OCI-LY1 (cell line): Measurements from ENCODE around the gene ATF7IP.
A peak's percentile ranks its signal among the peaks of the same experiment; 100 is the strongest.

Source experiments
- H2AFZ ChIP-seq: fragments of 200-600 bp; sonication (generic), shearing (Covaris generic); 2 replicates; pipeline ENCODE4 v1.6.0; 2014; ENCODE audit warnings: antibody characterized with exemption, mild to moderate bottlenecking, low read length
- H3F3A ChIP-seq: fragments of 200-600 bp; sonication (generic), shearing (Covaris generic); 2 replicates; pipeline ENCODE4 v1.6.0; 2014; ENCODE audit warnings: mild to moderate bottlenecking, antibody characterized with exemption, low read length, moderate library complexity; ENCODE audit not compliant: insufficient read depth
- H3K27ac ChIP-seq: fragments of 200-600 bp; sonication (generic); 2 replicates; pipeline ENCODE4 v1.5.1; 2014; ENCODE audit warnings: low read length, mixed run types, mild to moderate bottlenecking, low read depth; ENCODE audit not compliant: poor library complexity, severe bottlenecking
- H3K27me3 ChIP-seq: fragments of 200-600 bp; sonication (generic); 2 replicates; pipeline ENCODE4 v1.6.0; 2014; ENCODE audit warnings: antibody characterized with exemption, mild to moderate bottlenecking, low read length, moderate library complexity; ENCODE audit not compliant: insufficient read depth
- H3K36me3 ChIP-seq: fragments of 200-600 bp; sonication (generic); 2 replicates; pipeline ENCODE4 v1.6.1; 2014; ENCODE audit warnings: mild to moderate bottlenecking, antibody characterized with exemption, low read length, moderate library complexity, mixed read lengths; ENCODE audit not compliant: insufficient read depth
- H3K4me1 ChIP-seq: fragments of 200-600 bp; sonication (generic); 2 replicates; pipeline ENCODE4 v1.5.1; 2014; ENCODE audit warnings: mild to moderate bottlenecking, low read length, moderate library complexity; ENCODE audit not compliant: insufficient read depth, severe bottlenecking
- H3K4me2 ChIP-seq: fragments of 200-600 bp; sonication (generic), shearing (Covaris generic); 2 replicates; pipeline ENCODE4 v1.6.1; 2014; ENCODE audit warnings: low read length
- H3K4me3 ChIP-seq: fragments of 200-600 bp; sonication (generic); 2 replicates; pipeline ENCODE4 v1.5.1; 2014; ENCODE audit warnings: low read length, low read depth, mild to moderate bottlenecking, mixed read lengths; ENCODE audit not compliant: poor library complexity, severe bottlenecking
- H3K79me2 ChIP-seq: fragments of 200-600 bp; shearing (Covaris generic); 2 replicates; pipeline ENCODE4 v1.6.1; 2016; ENCODE audit warnings: mixed run types, low read length, mixed read lengths; ENCODE audit not compliant: insufficient read depth
- H3K9ac ChIP-seq: fragments of 200-600 bp; sonication (generic), shearing (Covaris generic); 2 replicates; pipeline ENCODE4 v1.6.1; 2014; ENCODE audit warnings: mild to moderate bottlenecking, low read length, mixed read lengths
- H3K9me2 ChIP-seq: fragments of 200-600 bp; sonication (generic), shearing (Covaris generic); 2 replicates; pipeline ENCODE4 v1.6.1; 2014; ENCODE audit warnings: low read depth, mild to moderate bottlenecking, low read length, mixed read lengths
- H3K9me3 ChIP-seq: fragments of 200-600 bp; shearing (Covaris generic); 2 replicates; pipeline ENCODE4 v1.6.1; 2014; ENCODE audit warnings: low read length, mixed read lengths
- H4K20me1 ChIP-seq: fragments of 200-600 bp; sonication (generic), shearing (Covaris generic); 2 replicates; pipeline ENCODE4 v1.6.0; 2016; ENCODE audit warnings: mild to moderate bottlenecking, low read length; ENCODE audit not compliant: insufficient read depth
- EZH2 ChIP-seq: fragments of 200-600 bp; sonication (generic), shearing (Covaris generic); IDR thresholded peaks from 2 replicates; pipeline ENCODE4 v1.8.0; 2017; ENCODE audit warnings: borderline replicate concordance, mixed run types, mild to moderate bottlenecking, antibody characterized with exemption, low read length, moderate library complexity, mixed read lengths
- TF ChIP-seq, protein P1 (sequence below): fragments of 200-600 bp; sonication (generic), shearing (Covaris generic); IDR thresholded peaks from 2 replicates; pipeline ENCODE4 v1.5.1; 2017; ENCODE audit warnings: mild to moderate bottlenecking, antibody characterized with exemption, low read length, moderate library complexity, mixed read lengths

Gene ATF7IP

DNA sequence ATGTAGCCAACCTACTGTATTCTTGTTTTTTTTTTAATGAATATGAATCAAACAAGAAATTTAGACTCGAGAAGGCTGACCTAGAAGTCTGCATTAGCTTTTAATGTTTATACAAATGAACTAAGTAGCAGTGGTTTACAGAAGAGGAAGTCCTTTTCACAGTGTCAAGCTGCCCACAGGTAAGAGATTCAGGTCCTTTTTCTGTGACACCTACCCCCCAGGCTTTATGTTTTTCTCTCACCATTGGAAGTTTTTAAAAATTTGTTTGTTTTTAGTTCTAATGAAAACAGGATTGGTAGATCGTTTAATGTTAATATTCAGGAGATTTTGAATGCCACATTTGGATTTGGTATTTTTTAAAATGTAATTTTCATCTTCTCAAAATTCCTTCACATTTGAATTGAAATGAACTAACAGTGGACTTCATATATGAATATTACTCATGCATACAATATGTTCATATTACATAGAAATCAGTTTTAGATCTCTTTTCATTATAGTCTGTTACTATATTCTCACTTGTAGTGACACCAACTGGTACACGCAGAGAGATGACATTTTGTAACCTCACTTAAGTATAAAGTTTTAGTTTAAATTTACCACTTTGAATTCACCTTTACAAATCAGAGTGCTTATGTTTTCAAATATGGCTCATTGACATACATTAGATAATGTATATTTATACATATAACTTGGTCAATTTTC, 29.7 kb downstream of the ATF7IP start:
- H3K9ac ChIP-seq = no peak overlapping the region; the same call in 1 of the 2 replicates
- TF ChIP-seq EZH2 = no peak
- TF ChIP-seq, protein P1, sequence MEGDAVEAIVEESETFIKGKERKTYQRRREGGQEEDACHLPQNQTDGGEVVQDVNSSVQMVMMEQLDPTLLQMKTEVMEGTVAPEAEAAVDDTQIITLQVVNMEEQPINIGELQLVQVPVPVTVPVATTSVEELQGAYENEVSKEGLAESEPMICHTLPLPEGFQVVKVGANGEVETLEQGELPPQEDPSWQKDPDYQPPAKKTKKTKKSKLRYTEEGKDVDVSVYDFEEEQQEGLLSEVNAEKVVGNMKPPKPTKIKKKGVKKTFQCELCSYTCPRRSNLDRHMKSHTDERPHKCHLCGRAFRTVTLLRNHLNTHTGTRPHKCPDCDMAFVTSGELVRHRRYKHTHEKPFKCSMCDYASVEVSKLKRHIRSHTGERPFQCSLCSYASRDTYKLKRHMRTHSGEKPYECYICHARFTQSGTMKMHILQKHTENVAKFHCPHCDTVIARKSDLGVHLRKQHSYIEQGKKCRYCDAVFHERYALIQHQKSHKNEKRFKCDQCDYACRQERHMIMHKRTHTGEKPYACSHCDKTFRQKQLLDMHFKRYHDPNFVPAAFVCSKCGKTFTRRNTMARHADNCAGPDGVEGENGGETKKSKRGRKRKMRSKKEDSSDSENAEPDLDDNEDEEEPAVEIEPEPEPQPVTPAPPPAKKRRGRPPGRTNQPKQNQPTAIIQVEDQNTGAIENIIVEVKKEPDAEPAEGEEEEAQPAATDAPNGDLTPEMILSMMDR = no peak
- peak overlapping the region; percentile 82 for H3K27ac ChIP-seq
- no peaks in the 10 kb centered on the region for H3K9me2 ChIP-seq
- H3K27me3 ChIP-seq = no peaks in the 10 kb centered on the region
- peaks cover 37% of the 10 kb centered on the region for H3K36me3 ChIP-seq
- H3K4me3 ChIP-seq = no peak overlapping the region
- H3K4me1 ChIP-seq = peaks cover 27% of the 10 kb centered on the region
- H3K4me2 ChIP-seq = peak overlapping the region; percentile 7
- H2AFZ ChIP-seq = no peak overlapping the region
- H3K9me3 ChIP-seq = peaks cover 5% of the 10 kb centered on the region; the same call in 1 of the 2 replicates
- H3F3A ChIP-seq = no peaks in the 10 kb centered on the region
- peaks cover 84% of the 10 kb centered on the region for H3K79me2 ChIP-seq
- H4K20me1 ChIP-seq = no peaks in the 10 kb centered on the region

- H2AFZ ChIP-seq = no peak overlapping the region
- H3K79me2 ChIP-seq = peaks cover 84% of the 10 kb centered on the region
- peaks cover 24% of the 10 kb centered on the region for H3K4me1 ChIP-seq
- no peak overlapping the region for H3K4me3 ChIP-seq
- H3K36me3 ChIP-seq = peaks cover 37% of the 10 kb centered on the region
- H3F3A ChIP-seq = no peaks in the 10 kb centered on the region
- peaks cover 5% of the 10 kb centered on the region; the same call in 1 of the 2 replicates for H3K9me3 ChIP-seq
- H3K9me2 ChIP-seq = no peaks in the 10 kb centered on the region
- no peaks in the 10 kb centered on the region for H3K27me3 ChIP-seq
- no peak overlapping the region for H3K27ac ChIP-seq
- H3K9ac ChIP-seq = no peak overlapping the region
- H3K4me2 ChIP-seq = no peak overlapping the region
- no peak for TF ChIP-seq EZH2
- TF ChIP-seq, protein P1 = no peak
- H4K20me1 ChIP-seq = no peaks in the 10 kb centered on the region
These were observed 30.6 kb downstream of the ATF7IP start for GRCh38 chr12:14396071-14396470.

- no peak overlapping the region for H2AFZ ChIP-seq
- no peaks in the 10 kb centered on the region for H3K9me2 ChIP-seq
- H3K4me2 ChIP-seq = no peak overlapping the region
- no peak overlapping the region for H3K9ac ChIP-seq
- no peak overlapping the region for H3K27ac ChIP-seq
- H3F3A ChIP-seq = no peaks in the 10 kb centered on the region
- H3K79me2 ChIP-seq = peaks cover 88% of the 10 kb centered on the region
- no peaks in the 10 kb centered on the region for H3K27me3 ChIP-seq
- H3K4me3 ChIP-seq = no peak overlapping the region
- no peak for TF ChIP-seq EZH2
- TF ChIP-seq, protein P1 = no peak
- H3K4me1 ChIP-seq = peaks cover 42% of the 10 kb centered on the region
- peaks cover 24% of the 10 kb centered on the region for H3K36me3 ChIP-seq
- H3K9me3 ChIP-seq = peaks cover 5% of the 10 kb centered on the region; the same call in 1 of the 2 replicates
- no peaks in the 10 kb centered on the region for H4K20me1 ChIP-seq
These were observed 34.4 kb downstream of the ATF7IP start for GRCh38 chr12:14399871-14400270.
